Measurements from ENCODE around the gene REV3L.

- TF ChIP-seq CTCF (IDR thresholded peaks at IDR 0.05; ENCODE audit: insufficient read depth, low read length, poor library complexity, severe bottlenecking): no peak
- no peak for TF ChIP-seq EZH2phosphoT487 (conservative IDR thresholded peaks at IDR 0.05; ENCODE audit: low read length)
These were observed 204.3 kb downstream of the REV3L start for GRCh38 chr6:111278731-111279130.

Measured in SU-DHL-6 (cell line).